Fibroblast of pulmonary artery (primary cell): Measurements from ENCODE around the gene ZNF777.

Source experiments
- DNase-seq: peaks from one replicate; pipeline ENCODE4 v3.0.0-alpha.2; 2010; ENCODE audit warnings: low read depth
- H3K4me3 ChIP-seq: replicated peaks from 2 replicates; pipeline ENCODE4 v1.5.1; 2011; ENCODE audit warnings: low read depth, mild to moderate bottlenecking, control low read depth, low read length, moderate library complexity
- CTCF ChIP-seq: IDR thresholded peaks from 2 replicates; pipeline ENCODE4 v1.5.1; 2011; ENCODE audit warnings: mild to moderate bottlenecking, control low read depth, low read length, inconsistent platforms; ENCODE audit errors: missing control alignments

Gene ZNF777

GRCh38 chr7:149475121-149476045, 14.5 kb upstream of the ZNF777 start:
- H3K4me3 ChIP-seq = no peak overlapping the region
- TF ChIP-seq CTCF = no peak
- DNase-seq = no peak

- no peak for DNase-seq
- no peak overlapping the region for H3K4me3 ChIP-seq
- TF ChIP-seq CTCF = no peak
Observed at GRCh38 chr7:149474309-149475120, 13.7 kb upstream of the ZNF777 start.

GRCh38 chr7:149473251-149473650, 12.4 kb upstream of the ZNF777 start:
- no peak overlapping the region for H3K4me3 ChIP-seq
- DNase-seq = no peak
- TF ChIP-seq CTCF = no peak

GRCh38 chr7:149471289-149471953, 10.6 kb upstream of the ZNF777 start:
- no peak for TF ChIP-seq CTCF
- no peak overlapping the region for H3K4me3 ChIP-seq
- DNase-seq = no peak

- DNase-seq = no peak
- H3K4me3 ChIP-seq = no peak overlapping the region
- TF ChIP-seq CTCF = no peak
Observed at GRCh38 chr7:149469806-149470205, 8.9 kb upstream of the ZNF777 start.

GRCh38 chr7:149468208-149468607, 7.3 kb upstream of the ZNF777 start:
- no peak overlapping the region for H3K4me3 ChIP-seq
- peak; percentile 22 for DNase-seq
- no peak for TF ChIP-seq CTCF
